H1 (cell line): ENCODE measurements around the gene PRRT4. TPM values are rescaled to one million over a fixed set of nuclear protein-coding genes. Genes with fewer than 3 reads are reported as not detected.

ENCODE experiments used
- E2F6 ChIP-seq: IDR thresholded peaks from 2 replicates; pipeline ENCODE4 v1.6.1; 2012; ENCODE audit warnings: inconsistent platforms
- EP300 ChIP-seq, 2 experiments: IDR thresholded peaks; 1 replicate in 1 of 2; 2 replicates in 1 of 2; pipeline ENCODE4 v1.6.1; 2011 to 2012; ENCODE audit warnings: low read depth in 2 of 2, low read length in 2 of 2, mild to moderate bottlenecking in 2 of 2, borderline replicate concordance in 1 of 2, inconsistent platforms in 1 of 2, moderate library complexity in 1 of 2
- SRF ChIP-seq: IDR thresholded peaks from 2 replicates; pipeline ENCODE4 v1.6.1; 2011; ENCODE audit warnings: mild to moderate bottlenecking, low read depth, low read length, moderate library complexity
- polyA plus RNA-seq, 7 experiments: library from polyadenylated mRNA; depleted of rRNA in 3 of 7; stranded (reverse) in 5 of 7; unstranded in 2 of 7; fragments of >200 nt in 5 of 7; fragments of 200-250 nt in 2 of 7; gene quantifications; 1 replicate in 5 of 7; 2 replicates in 1 of 7; 4 replicates in 1 of 7; pipeline versions ENCODE4 v1.2.1 to v1.2.3, GENCODE V29; 2011 to 2013; ENCODE audit warnings: missing spikeins in 2 of 7, mixed read lengths in 2 of 7
- total RNA-seq: library from RNA; stranded (reverse); fragmentation: NEBNext Ultra II Directional; extraction: Animal tissue kit (Norgen Biotek cat#: 25700); gene quantifications from 2 replicates; pipeline ENCODE4 v1.2.1, GENCODE V29; 2021

PRRT4 gene
- total and polyA plus RNA-seq, 2 of the 8 experiments (the other 6 are each of a cell fraction or from before 2014, with no cell fraction given), result 0.34 to 1.0 TPM

DNA sequence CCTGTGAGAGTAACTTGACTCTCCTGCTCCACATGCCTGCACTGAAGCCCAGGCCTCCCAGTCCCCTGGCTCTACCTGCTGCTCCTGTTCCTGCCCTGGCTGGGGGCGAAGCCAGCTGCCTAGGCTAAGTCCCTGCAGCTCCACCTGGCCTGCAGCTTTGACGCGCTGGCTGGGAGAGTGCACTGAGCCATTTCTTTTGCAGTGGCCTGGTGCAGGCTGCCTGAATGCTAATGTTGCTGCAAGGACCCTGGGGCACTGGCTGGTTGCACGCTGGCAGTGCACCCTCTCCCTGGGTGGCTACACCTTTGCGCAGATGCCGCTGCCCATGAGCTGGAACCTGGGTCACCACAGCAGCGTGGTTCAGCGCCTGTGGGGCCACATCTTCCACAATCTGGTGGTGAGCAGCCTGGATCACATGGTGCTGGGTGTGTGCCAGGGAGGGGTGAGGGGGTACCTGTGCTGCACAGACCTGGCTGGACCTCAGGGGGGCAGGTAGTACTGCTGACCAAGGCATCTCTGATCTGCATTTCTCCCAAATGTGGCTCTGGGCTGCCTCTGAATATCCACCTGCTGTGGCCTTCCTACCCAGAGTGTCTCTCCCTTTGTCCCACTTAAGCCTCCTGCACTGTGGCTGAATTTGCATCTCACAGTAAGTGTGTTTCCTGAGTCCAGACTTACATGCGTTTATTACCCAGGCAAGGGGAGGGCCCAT is 28.3 kb upstream of the PRRT4 start (continued):
- TF ChIP-seq EP300 (IDR thresholded peaks at IDR 0.05; ENCODE audit: borderline replicate concordance in 1 of 2, low read depth in 2 of 2, low read length in 2 of 2) (no peak), SRF (no peak), E2F6 (peak; percentile 48)
